VCaP (cell line): Measurements from ENCODE around the gene ZNF334.

Experiments used
- H3K27ac ChIP-seq: fragments of 450-650 bp; 2 replicates; pipeline ENCODE4 v1.5.1; 2017
- TF ChIP-seq, protein P1 (sequence below): fragments of 450-650 bp; conservative IDR thresholded peaks from 2 replicates; pipeline ENCODE4 v1.5.1; 2017; ENCODE audit warnings: mild to moderate bottlenecking, moderate library complexity

The ZNF334 gene

DNA sequence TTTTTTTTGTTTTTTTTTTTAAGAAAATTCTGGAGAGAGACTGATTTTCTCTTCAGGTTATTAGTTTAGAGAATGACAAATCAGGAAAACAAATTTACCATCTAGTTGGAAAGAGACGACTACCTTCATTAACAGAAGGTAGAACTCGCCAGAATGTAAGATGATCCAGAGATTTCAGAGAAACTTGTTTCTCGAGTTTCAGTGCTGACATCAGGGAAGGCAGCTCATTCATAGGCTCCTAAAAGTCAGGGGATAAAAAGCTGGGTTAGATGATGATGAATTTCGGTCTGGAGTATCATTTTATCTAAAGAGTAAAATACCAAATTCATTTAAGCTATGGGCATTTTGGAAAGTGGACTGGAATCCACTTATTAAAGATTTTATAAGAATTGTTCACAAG is 27.9 kb downstream of the ZNF334 start:
- TF ChIP-seq, protein P1, sequence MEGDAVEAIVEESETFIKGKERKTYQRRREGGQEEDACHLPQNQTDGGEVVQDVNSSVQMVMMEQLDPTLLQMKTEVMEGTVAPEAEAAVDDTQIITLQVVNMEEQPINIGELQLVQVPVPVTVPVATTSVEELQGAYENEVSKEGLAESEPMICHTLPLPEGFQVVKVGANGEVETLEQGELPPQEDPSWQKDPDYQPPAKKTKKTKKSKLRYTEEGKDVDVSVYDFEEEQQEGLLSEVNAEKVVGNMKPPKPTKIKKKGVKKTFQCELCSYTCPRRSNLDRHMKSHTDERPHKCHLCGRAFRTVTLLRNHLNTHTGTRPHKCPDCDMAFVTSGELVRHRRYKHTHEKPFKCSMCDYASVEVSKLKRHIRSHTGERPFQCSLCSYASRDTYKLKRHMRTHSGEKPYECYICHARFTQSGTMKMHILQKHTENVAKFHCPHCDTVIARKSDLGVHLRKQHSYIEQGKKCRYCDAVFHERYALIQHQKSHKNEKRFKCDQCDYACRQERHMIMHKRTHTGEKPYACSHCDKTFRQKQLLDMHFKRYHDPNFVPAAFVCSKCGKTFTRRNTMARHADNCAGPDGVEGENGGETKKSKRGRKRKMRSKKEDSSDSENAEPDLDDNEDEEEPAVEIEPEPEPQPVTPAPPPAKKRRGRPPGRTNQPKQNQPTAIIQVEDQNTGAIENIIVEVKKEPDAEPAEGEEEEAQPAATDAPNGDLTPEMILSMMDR = no peak

DNA sequence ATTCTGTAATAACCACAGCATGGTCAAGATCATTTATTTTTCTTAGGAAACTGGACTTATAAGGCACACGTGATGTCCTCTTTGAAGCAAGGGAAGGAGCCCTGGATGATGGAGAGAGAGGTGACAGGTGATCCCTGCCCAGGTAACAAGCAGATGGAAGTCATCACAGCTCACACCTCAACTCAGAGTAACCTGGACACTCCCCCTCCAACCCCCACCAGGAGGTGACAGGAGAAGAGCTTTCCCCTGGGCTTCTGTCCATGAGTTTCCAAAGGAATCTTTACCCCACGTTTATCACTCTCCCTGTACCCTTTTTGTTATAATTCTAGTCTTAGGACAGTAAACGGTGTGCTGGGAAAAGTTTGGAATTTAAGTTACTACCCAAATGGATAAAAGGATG is 28.4 kb downstream of the ZNF334 start:
- 0 out of 2 replicates have a peak overlapping the region, but pooled peaks have one; percentile 9 for H3K27ac ChIP-seq
- TF ChIP-seq, protein P1 = no peak

More for the DNA sequence above, 27.9 kb downstream of the ZNF334 start:
- 0 out of 2 replicates have a peak overlapping the region, but pooled peaks have one; percentile 9 for H3K27ac ChIP-seq

DNA sequence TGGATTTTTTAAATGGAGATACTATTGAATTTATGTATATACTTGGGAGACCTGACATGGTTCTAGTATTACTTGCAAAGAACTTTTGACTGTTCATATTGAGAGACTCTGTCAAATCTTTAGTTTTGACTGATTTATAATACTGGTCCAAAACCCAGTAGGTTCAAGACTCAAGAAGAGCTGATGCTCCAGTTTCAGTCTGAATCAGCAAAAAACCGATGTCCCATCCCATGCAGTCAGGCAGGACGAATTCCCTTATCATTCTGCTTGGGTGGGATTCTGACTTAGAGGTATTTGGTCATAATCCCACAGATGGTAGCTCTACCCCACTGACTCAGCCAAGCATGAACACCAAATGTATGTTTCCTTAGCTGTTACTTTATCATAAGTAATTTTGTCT is 29.5 kb downstream of the ZNF334 start:
- TF ChIP-seq, protein P1 = no peak
- H3K27ac ChIP-seq = no peak overlapping the region

DNA sequence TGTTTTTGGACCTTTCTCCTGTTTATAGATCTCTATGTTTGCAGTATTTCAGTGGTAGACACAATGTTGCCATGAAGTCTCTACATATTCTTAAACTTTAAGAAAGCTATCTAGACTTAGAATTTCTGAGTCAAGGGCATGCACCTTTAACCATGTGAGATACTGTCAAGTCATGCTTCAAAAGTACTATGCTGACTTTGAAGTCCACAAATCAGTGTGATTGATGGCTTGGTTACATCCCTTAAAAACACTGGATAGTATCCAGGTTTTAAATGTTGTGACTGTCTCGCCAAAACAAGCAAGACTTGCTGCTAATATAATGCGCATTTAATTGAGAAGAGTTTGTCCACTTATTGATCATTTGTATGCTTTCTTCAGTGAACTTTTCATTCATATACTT is 30.5 kb downstream of the ZNF334 start:
- TF ChIP-seq, protein P1 = no peak
- H3K27ac ChIP-seq = no peak overlapping the region

DNA sequence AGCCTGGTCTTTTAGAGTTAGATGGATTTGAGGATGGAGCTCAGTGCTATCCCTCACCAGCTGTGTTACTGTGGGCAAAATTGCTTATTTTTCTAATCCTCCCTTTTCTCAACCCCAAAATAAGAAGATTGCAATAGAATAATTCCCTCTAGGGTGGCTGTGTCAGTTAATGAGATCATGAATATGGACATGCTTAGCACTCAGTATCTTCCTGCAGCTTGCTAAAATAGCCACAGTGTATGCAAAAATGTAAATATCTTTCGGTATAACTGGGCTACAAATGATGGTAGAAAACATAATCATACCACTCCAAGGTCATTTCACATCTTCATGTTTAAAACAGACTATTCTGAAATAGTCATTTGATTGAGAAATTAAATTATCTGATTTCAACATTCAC is 35.7 kb downstream of the ZNF334 start:
- TF ChIP-seq, protein P1 = no peak
- no peak overlapping the region for H3K27ac ChIP-seq

DNA sequence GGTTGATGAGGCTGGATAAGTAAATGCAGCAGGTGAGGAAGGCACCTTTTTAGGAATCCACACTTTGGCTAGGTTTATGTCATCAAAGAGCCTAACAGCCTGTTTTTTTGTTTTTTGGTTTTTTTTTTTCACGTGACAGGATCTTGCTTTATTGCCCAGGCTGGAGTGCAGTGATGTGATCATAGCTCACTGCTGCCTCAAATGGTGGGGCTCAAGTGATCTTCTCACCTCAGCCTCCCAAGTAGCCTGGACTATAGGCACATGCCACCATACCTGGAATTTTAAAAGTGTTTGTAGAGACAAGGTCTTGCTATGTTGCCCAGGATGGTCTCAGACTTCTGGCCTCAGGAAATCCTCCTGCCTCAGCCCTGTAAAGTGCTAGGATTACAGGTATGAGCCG is 36.1 kb downstream of the ZNF334 start:
- TF ChIP-seq, protein P1 = no peak
- H3K27ac ChIP-seq = no peak overlapping the region

DNA sequence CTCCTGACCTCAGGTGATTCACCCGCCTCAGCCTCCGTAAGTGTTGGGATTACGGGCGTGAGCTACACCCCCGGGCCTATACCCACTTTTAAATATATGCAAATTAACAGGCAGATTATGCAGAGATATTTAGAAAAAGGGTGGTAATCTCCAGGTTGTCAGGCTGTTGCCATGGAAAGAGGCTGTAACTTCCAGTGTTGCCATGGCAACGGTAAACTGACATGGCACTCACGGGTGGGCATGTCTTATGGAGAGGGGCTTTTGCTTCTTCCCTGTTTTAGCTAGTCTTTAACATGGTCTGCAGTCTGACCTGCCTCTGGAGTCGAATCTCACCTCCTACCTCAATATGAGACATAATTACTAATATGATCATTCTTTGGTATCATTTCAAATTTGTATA is 44.9 kb downstream of the ZNF334 start:
- TF ChIP-seq, protein P1 = no peak
- no peak overlapping the region for H3K27ac ChIP-seq
